ENCODE results near the gene LARGE1. TPM values are rescaled to one million over a fixed set of nuclear protein-coding genes. Genes with fewer than 3 reads are reported as not detected.
A peak's percentile ranks its signal among the peaks of the same experiment; 100 is the strongest.

The LARGE1 gene
- 0.47 TPM in 1 of 2 replicates, not detected in the other for total RNA-seq

DNA sequence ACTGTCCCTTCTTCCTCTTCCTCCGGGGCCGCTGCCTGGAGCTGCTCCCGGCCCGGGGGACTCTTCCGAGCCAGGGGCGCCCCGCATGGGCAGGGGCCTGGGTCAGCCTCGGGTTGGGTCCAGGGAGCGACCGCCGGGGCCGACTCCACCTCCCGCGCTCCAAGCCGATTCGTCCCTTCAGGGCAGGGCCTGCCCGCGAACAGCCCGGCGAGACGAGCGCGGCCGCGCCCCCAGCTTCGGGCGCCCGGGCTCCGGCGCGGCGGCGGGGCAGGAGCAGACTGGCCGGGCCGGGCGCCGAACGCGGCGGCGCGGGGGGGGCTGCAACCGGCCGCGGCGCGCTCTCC is at the start of gene LARGE1:
Gene LARGE1 (minus strand): TSS at position 280 of the 344 bp plus-strand sequence.
- H3K27ac Mint-ChIP-seq = no peak within 1 kb of the TSS
- no peak for DNase-seq
- intact Hi-C loops (cut with micrococcal nuclease) = no loop called here
- H3K27me3 Mint-ChIP-seq = peaks cover 46% of the 10 kb centered on the region
- peaks cover 2% of the 10 kb centered on the region for H3K36me3 Mint-ChIP-seq (ENCODE audit: low read depth)
- H3K4me3 Mint-ChIP-seq = peak within 1 kb of the TSS; percentile 60
- peaks cover 4% of the 10 kb centered on the region for H3K9me3 Mint-ChIP-seq
- H3K4me1 Mint-ChIP-seq = peaks cover 3% of the 10 kb centered on the region

DNA sequence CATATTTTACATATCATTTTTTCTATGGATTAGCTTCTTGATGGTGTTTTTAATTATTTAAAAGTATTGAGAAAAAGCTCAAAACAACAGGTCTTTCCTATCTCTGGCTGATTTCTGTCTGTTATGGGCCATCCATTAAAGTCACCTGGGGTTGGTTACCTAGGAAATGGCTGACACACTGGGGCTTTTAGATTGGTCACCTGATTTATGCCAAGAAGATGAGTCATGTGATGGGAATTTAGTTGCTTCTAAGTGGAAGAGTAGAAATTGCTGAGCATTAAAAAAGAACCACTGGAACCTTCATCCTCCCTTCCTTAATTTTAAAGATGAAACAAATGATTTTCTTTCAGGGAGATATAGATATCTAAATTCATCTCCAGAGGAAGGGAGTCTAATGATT is 48.8 kb upstream of the LARGE1 start:
- H3K9me3 Mint-ChIP-seq = peaks cover 4% of the 10 kb centered on the region
- H3K27me3 Mint-ChIP-seq = no peaks in the 10 kb centered on the region
- H3K4me1 Mint-ChIP-seq = no peaks in the 10 kb centered on the region
- no peaks in the 10 kb centered on the region for H3K36me3 Mint-ChIP-seq (ENCODE audit: low read depth)
- intact Hi-C loops (cut with micrococcal nuclease) = no loop called here
- no peak for DNase-seq
- no peak overlapping the region for H3K27ac Mint-ChIP-seq
- H3K4me3 Mint-ChIP-seq = no peak overlapping the region

DNA sequence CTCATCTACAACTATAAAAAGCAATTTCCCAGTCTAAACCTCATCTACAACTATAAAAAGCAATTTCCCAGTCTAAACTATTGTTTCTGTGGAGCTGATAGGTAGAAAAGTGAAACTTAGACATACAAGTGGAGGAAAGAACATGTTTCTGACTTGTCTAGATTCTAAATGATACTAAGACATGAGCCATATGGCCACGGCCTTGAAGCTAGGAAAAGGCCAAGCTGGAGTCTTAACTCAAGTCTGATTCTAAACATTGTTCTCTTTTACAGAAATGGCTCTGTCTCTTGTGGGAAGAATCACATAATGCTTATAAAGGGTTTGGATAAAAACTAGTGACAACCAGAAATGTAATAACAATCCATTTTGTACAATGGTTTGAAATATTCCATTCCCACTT is 43.8 kb upstream of the LARGE1 start:
- Mint-ChIP-seq H3K9me3 (peaks cover 8% of the 10 kb centered on the region), H3K36me3 (ENCODE audit: low read depth) (no peaks in the 10 kb centered on the region), H3K27me3 (no peaks in the 10 kb centered on the region), H3K4me1 (no peaks in the 10 kb centered on the region), H3K27ac (no peak overlapping the region), H3K4me3 (no peak overlapping the region)
- intact Hi-C loops (cut with micrococcal nuclease) = no loop called here
- no peak for DNase-seq

DNA sequence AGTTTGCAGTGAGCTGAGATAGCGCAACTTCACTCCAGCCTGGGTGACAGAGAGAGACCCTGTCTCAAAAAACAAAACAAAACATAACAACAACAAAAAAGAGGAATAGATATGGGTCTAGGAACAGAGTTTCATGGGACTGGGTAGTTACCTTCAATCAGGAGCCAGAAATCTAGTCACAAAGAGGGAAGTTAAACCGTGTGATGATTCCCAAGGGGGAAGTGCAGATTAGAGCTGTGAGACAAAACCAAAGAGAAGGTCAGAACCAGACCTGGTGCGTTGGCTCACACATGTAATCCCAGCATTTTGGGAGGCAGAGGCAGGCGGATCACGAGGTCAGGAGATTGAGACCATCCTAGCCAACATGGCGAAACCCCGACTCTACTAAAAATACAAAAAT is 42.1 kb upstream of the LARGE1 start:
- Mint-ChIP-seq H3K4me1 (no peaks in the 10 kb centered on the region), H3K9me3 (peaks cover 8% of the 10 kb centered on the region), H3K27ac (no peak overlapping the region), H3K36me3 (ENCODE audit: low read depth) (no peaks in the 10 kb centered on the region), H3K27me3 (no peaks in the 10 kb centered on the region), H3K4me3 (no peak overlapping the region)
- intact Hi-C loops (cut with micrococcal nuclease) = no loop called here
- no peak for DNase-seq

GRCh38 chr22:33958741-33959140 is 38.5 kb upstream of the LARGE1 start:
- Mint-ChIP-seq H3K9me3 (peaks cover 4% of the 10 kb centered on the region), H3K4me3 (no peak overlapping the region), H3K27ac (no peak overlapping the region), H3K36me3 (ENCODE audit: low read depth) (no peaks in the 10 kb centered on the region), H3K4me1 (no peaks in the 10 kb centered on the region), H3K27me3 (no peaks in the 10 kb centered on the region)
- DNase-seq = no peak
- intact Hi-C loops (cut with micrococcal nuclease) = no loop called here

GRCh38 chr22:33957086-33957485 is 36.8 kb upstream of the LARGE1 start:
- H3K27ac Mint-ChIP-seq = no peak overlapping the region
- no peaks in the 10 kb centered on the region for H3K27me3 Mint-ChIP-seq
- no peaks in the 10 kb centered on the region for H3K4me1 Mint-ChIP-seq
- no peaks in the 10 kb centered on the region for H3K36me3 Mint-ChIP-seq (ENCODE audit: low read depth)
- intact Hi-C loops (cut with micrococcal nuclease) = no loop called here
- no peak overlapping the region for H3K4me3 Mint-ChIP-seq
- H3K9me3 Mint-ChIP-seq = no peaks in the 10 kb centered on the region
- DNase-seq = no peak

GRCh38 chr22:33952776-33953175 is 32.5 kb upstream of the LARGE1 start:
- intact Hi-C loops (cut with micrococcal nuclease) = no loop called here
- Mint-ChIP-seq H3K27me3 (no peaks in the 10 kb centered on the region), H3K9me3 (no peaks in the 10 kb centered on the region), H3K27ac (no peak overlapping the region), H3K36me3 (ENCODE audit: low read depth) (no peaks in the 10 kb centered on the region), H3K4me3 (no peak overlapping the region), H3K4me1 (no peaks in the 10 kb centered on the region)
- DNase-seq = no peak

DNA sequence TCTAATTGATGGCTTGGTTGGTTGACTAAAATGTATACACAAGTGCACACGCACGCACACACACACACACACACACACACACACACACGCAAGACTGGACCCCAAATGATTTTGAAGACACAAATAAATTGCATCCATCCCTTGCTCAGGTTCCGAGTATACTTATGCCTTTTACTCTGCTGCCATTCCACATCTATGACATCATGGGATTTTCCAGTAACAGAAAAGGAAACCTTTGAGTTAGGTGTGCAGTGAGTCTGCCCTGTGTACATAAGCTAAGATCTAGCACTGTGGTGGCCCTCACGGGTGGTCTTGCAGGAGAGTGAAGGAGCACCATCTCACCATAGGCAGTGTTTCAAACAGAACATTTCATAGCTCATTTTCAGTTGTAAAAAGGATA is 20.5 kb upstream of the LARGE1 start:
- Mint-ChIP-seq H3K27me3 (no peaks in the 10 kb centered on the region), H3K4me3 (no peak overlapping the region), H3K9me3 (peaks cover 4% of the 10 kb centered on the region), H3K4me1 (no peaks in the 10 kb centered on the region), H3K27ac (no peak overlapping the region), H3K36me3 (ENCODE audit: low read depth) (no peaks in the 10 kb centered on the region)
- DNase-seq = no peak
- intact Hi-C loops (cut with micrococcal nuclease) = no loop called here

GRCh38 chr22:33932997-33933396 is 12.7 kb upstream of the LARGE1 start:
- peaks cover 6% of the 10 kb centered on the region for H3K9me3 Mint-ChIP-seq
- no peaks in the 10 kb centered on the region for H3K36me3 Mint-ChIP-seq (ENCODE audit: low read depth)
- no peaks in the 10 kb centered on the region for H3K4me1 Mint-ChIP-seq
- intact Hi-C loops (cut with micrococcal nuclease) = no loop called here
- no peak for DNase-seq
- H3K4me3 Mint-ChIP-seq = no peak overlapping the region
- no peak overlapping the region for H3K27ac Mint-ChIP-seq
- H3K27me3 Mint-ChIP-seq = no peaks in the 10 kb centered on the region

- Mint-ChIP-seq H3K27me3 (no peaks in the 10 kb centered on the region), H3K4me1 (no peaks in the 10 kb centered on the region), H3K36me3 (ENCODE audit: low read depth) (no peaks in the 10 kb centered on the region), H3K27ac (no peak overlapping the region), H3K9me3 (peaks cover 6% of the 10 kb centered on the region), H3K4me3 (no peak overlapping the region)
- intact Hi-C loops (cut with micrococcal nuclease) = no loop called here
- no peak for DNase-seq
Observed at GRCh38 chr22:33931406-33931805, 11.1 kb upstream of the LARGE1 start.

GRCh38 chr22:33927752-33928151 is 7.5 kb upstream of the LARGE1 start:
- DNase-seq = no peak
- H3K36me3 Mint-ChIP-seq (ENCODE audit: low read depth) = peaks cover 1% of the 10 kb centered on the region
- peaks cover 11% of the 10 kb centered on the region for H3K27me3 Mint-ChIP-seq
- peaks cover 2% of the 10 kb centered on the region for H3K4me1 Mint-ChIP-seq
- no peak overlapping the region for H3K27ac Mint-ChIP-seq
- intact Hi-C loops (cut with micrococcal nuclease) = no loop called here
- no peak overlapping the region for H3K4me3 Mint-ChIP-seq
- H3K9me3 Mint-ChIP-seq = peaks cover 4% of the 10 kb centered on the region

DNA sequence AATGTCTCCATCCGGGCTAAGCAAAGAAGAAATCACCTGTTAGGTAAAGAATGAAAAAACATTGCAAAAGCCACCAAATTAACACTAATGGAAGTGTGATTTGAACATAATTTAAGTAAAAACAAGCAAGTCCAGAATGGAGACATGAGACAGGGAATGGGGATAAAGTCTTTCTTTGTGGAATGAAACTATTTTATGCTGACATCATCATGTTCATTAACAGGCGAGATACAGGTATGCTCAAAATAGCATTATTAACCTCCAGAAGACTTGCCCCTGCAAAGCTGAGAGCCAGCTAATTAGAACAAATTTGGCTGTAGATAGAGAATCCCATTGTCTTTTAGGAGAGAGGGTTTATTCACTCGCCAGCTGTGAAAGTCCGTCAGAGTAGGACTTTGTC is 4.9 kb upstream of the LARGE1 start:
- H3K27ac Mint-ChIP-seq = no peak overlapping the region
- H3K9me3 Mint-ChIP-seq = peaks cover 4% of the 10 kb centered on the region
- H3K4me1 Mint-ChIP-seq = peaks cover 3% of the 10 kb centered on the region
- intact Hi-C loops (cut with micrococcal nuclease) = no loop called here
- no peak for DNase-seq
- peaks cover 21% of the 10 kb centered on the region for H3K27me3 Mint-ChIP-seq
- H3K36me3 Mint-ChIP-seq (ENCODE audit: low read depth) = peaks cover 2% of the 10 kb centered on the region
- no peak overlapping the region for H3K4me3 Mint-ChIP-seq

DNA sequence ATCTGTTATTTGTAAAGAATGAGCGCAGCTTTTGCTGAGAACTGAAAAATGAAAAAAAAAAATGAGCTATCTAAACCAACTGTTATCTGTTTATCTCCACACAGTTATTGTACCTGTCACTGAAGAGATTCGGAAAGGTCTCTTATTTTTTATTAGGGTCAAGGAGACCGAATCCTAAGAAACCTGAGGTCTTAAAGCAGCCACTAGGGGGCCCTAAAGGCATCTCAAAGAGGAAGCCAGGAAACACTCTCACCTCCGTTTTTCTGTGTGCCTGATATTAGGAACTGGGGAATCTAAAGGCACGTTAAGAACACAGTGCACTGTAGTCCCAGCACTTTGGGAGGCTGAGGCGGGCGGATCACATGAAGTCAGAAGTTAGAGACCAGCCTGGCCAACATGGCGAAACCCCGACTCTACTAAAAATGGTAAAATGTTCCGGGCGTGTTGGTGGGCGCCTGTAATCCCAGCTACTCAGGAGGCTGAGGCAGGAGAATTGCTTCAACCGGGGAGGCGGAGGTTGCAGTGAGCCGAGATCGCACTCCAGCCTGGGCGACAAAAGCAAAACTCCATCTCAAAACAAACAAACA is 3.5 kb upstream of the LARGE1 start:
- Mint-ChIP-seq H3K27me3 (peaks cover 30% of the 10 kb centered on the region), H3K36me3 (ENCODE audit: low read depth) (peaks cover 2% of the 10 kb centered on the region), H3K4me1 (peaks cover 3% of the 10 kb centered on the region), H3K4me3 (no peak overlapping the region), H3K27ac (no peak overlapping the region), H3K9me3 (peaks cover 4% of the 10 kb centered on the region)
- DNase-seq = peak; percentile 68
- intact Hi-C loops (cut with micrococcal nuclease) = no loop called here

DNA sequence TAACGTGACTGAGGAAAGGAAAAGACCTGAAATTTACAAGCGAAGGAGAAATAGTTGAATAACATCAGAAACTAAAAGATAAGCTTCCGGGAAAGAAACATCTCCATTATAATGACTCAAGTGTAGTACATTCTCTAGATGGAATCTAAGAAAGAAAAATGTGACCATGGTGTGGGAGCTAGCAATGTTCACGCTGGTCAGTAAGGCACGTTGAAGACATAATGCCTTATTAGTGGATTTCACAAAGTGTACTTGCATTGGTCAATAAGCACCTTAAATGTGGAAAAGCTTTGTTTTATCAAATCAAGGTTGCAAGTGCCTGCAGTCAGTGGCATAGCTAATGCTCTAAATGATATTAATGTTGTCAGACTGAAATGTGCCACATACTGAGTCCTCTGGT is 2.8 kb upstream of the LARGE1 start:
- H3K9me3 Mint-ChIP-seq = peaks cover 4% of the 10 kb centered on the region
- peak overlapping the region; percentile 76 for H3K4me3 Mint-ChIP-seq
- H3K4me1 Mint-ChIP-seq = peaks cover 3% of the 10 kb centered on the region
- H3K27ac Mint-ChIP-seq = peak overlapping the region; percentile 29
- intact Hi-C loops (cut with micrococcal nuclease) = no loop called here
- H3K36me3 Mint-ChIP-seq (ENCODE audit: low read depth) = peaks cover 2% of the 10 kb centered on the region
- H3K27me3 Mint-ChIP-seq = peaks cover 37% of the 10 kb centered on the region
- DNase-seq = no peak

- H3K27ac Mint-ChIP-seq = no peak overlapping the region
- peaks cover 2% of the 10 kb centered on the region for H3K36me3 Mint-ChIP-seq (ENCODE audit: low read depth)
- DNase-seq = peak; percentile 55
- intact Hi-C loops (cut with micrococcal nuclease) = no loop called here
- H3K9me3 Mint-ChIP-seq = peaks cover 4% of the 10 kb centered on the region
- peaks cover 3% of the 10 kb centered on the region for H3K4me1 Mint-ChIP-seq
- H3K27me3 Mint-ChIP-seq = peaks cover 42% of the 10 kb centered on the region
- H3K4me3 Mint-ChIP-seq = peak overlapping the region; percentile 41
Observed at GRCh38 chr22:33922349-33922681, 2.0 kb upstream of the LARGE1 start.
